ENCODE measurements around the gene TMEM79.
A peak's percentile ranks its signal among the peaks of the same experiment; 100 is the strongest.

The TMEM79 gene

GRCh38 chr1:156276966-156277381 lies 7.2 kb upstream of the TMEM79 start:
- no peak for TF ChIP-seq CTCF (IDR thresholded peaks at IDR 0.05; ENCODE audit: low read depth, low read length, missing control alignments)
- DNase-seq (ENCODE audit: extremely low read depth, low read depth): no peak
- H3K4me3 ChIP-seq (replicated peaks; ENCODE audit: low read depth, low read length): no peak overlapping the region

GRCh38 chr1:156279837-156280236 lies 4.3 kb upstream of the TMEM79 start:
- no peak for TF ChIP-seq CTCF (IDR thresholded peaks at IDR 0.05; ENCODE audit: low read depth, low read length, missing control alignments)

GRCh38 chr1:156281281-156281680 lies 2.8 kb upstream of the TMEM79 start:
- DNase-seq (ENCODE audit: extremely low read depth, low read depth): no peak
- no peak for TF ChIP-seq CTCF (IDR thresholded peaks at IDR 0.05; ENCODE audit: low read depth, low read length, missing control alignments)
- peak overlapping the region; percentile 77 for H3K4me3 ChIP-seq (replicated peaks; ENCODE audit: low read depth, low read length)

More at GRCh38 chr1:156279837-156280236, 4.3 kb upstream of the TMEM79 start:
- H3K4me3 ChIP-seq (replicated peaks; ENCODE audit: low read depth, low read length): no peak overlapping the region
- no peak for DNase-seq (ENCODE audit: extremely low read depth, low read depth)

GRCh38 chr1:156281693-156282478 lies 2.2 kb upstream of the TMEM79 start:
- H3K4me3 ChIP-seq (replicated peaks; ENCODE audit: low read depth, low read length): peak overlapping the region; percentile 77
- no peak for TF ChIP-seq CTCF (IDR thresholded peaks at IDR 0.05; ENCODE audit: low read depth, low read length, missing control alignments)
- no peak for DNase-seq (ENCODE audit: extremely low read depth, low read depth)

- DNase-seq (ENCODE audit: extremely low read depth, low read depth): peak; percentile 98
- TF ChIP-seq CTCF (IDR thresholded peaks at IDR 0.05; ENCODE audit: low read depth, low read length, missing control alignments): no peak
- peak within 1 kb of the TSS; percentile 77 for H3K4me3 ChIP-seq (replicated peaks; ENCODE audit: low read depth, low read length)
Observed at GRCh38 chr1:156282479-156283222, 1.5 kb upstream of the TMEM79 start, which contains the start of gene SMG5. Gene SMG5 (minus strand): TSS chr1:156282825. CDS start chr1:156282680, 145 bp downstream.

GRCh38 chr1:156283521-156283920 lies 604 bp upstream of the TMEM79 start:
- DNase-seq (ENCODE audit: extremely low read depth, low read depth): no peak
- TF ChIP-seq CTCF (IDR thresholded peaks at IDR 0.05; ENCODE audit: low read depth, low read length, missing control alignments): no peak
- peak overlapping the region; percentile 77 for H3K4me3 ChIP-seq (replicated peaks; ENCODE audit: low read depth, low read length)

All from HFF-Myc (cell line).